ENCODE measurements around the gene GSN.

GRCh38 chr9:121366611-121367192 lies 98.7 kb downstream of the GSN start:
- TF ChIP-seq, protein P1, sequence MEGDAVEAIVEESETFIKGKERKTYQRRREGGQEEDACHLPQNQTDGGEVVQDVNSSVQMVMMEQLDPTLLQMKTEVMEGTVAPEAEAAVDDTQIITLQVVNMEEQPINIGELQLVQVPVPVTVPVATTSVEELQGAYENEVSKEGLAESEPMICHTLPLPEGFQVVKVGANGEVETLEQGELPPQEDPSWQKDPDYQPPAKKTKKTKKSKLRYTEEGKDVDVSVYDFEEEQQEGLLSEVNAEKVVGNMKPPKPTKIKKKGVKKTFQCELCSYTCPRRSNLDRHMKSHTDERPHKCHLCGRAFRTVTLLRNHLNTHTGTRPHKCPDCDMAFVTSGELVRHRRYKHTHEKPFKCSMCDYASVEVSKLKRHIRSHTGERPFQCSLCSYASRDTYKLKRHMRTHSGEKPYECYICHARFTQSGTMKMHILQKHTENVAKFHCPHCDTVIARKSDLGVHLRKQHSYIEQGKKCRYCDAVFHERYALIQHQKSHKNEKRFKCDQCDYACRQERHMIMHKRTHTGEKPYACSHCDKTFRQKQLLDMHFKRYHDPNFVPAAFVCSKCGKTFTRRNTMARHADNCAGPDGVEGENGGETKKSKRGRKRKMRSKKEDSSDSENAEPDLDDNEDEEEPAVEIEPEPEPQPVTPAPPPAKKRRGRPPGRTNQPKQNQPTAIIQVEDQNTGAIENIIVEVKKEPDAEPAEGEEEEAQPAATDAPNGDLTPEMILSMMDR (IDR thresholded peaks at IDR 0.05): no peak
- no peak for TF ChIP-seq ZFX (IDR thresholded peaks at IDR 0.05; ENCODE audit: borderline replicate concordance)
